Skeletal muscle tissue (tissue), 4 donors: ENCODE data around the gene CEACAM21. TPM values are rescaled to one million over a fixed set of nuclear protein-coding genes. Genes with fewer than 3 reads are reported as not detected.
"Not testable (repeated sequence)": the region's sequence is repeated elsewhere in the genome, so short reads cannot be mapped to it uniquely, and the experiment has no call there.

Source experiments
- H3K27ac ChIP-seq: one replicate; pipeline ENCODE4 v1.7.0; 2013; ENCODE audit warnings: mild to moderate bottlenecking, low read depth, low read length, inconsistent platforms
- H3K27me3 ChIP-seq, 3 donors: one replicate each; pipeline ENCODE4 v1.7.0; 2013; ENCODE audit warnings: low read length in 3 of 3; ENCODE audit not compliant: control insufficient read depth in 3 of 3, insufficient read depth in 3 of 3
- H3K36me3 ChIP-seq, 3 donors: one replicate each; pipeline ENCODE4 v1.7.0; 2013; ENCODE audit warnings: low read length in 3 of 3; ENCODE audit not compliant: control insufficient read depth in 3 of 3, insufficient read depth in 3 of 3
- H3K4me1 ChIP-seq, 3 donors: one replicate each; pipeline ENCODE4 v1.7.0; 2013; ENCODE audit warnings: low read length in 3 of 3, mild to moderate bottlenecking in 3 of 3; ENCODE audit not compliant: control insufficient read depth in 3 of 3, insufficient read depth in 3 of 3
- H3K4me3 ChIP-seq, 3 donors: one replicate each; pipeline ENCODE4 v1.7.0; 2013; ENCODE audit warnings: low read length in 3 of 3
- H3K9ac ChIP-seq, 3 donors: one replicate each; pipeline ENCODE4 v1.7.0; 2013; ENCODE audit warnings: low read length in 3 of 3, mild to moderate bottlenecking in 3 of 3, moderate library complexity in 2 of 3, low read depth in 1 of 3
- H3K9me3 ChIP-seq, 3 donors: one replicate each; pipeline ENCODE4 v1.7.0; 2013; ENCODE audit warnings: low read length in 3 of 3; ENCODE audit not compliant: control insufficient read depth in 3 of 3
- total RNA-seq: library from RNA; depleted of rRNA; stranded (reverse); fragments of >200 nt; gene quantifications from one replicate; pipeline ENCODE4 v1.2.3, GENCODE V29; 2014
- donor health status: Osteomylitis.

Gene CEACAM21
- total RNA-seq, 1 donor from 2014 or later: 1.6 TPM

- H3K4me1 ChIP-seq, H3K36me3 ChIP-seq, H3K27ac ChIP-seq, H3K9me3 ChIP-seq, H3K27me3 ChIP-seq, H3K4me3 ChIP-seq, H3K9ac ChIP-seq: not testable (repeated sequence)
Measured at GRCh38 chr19:41581068-41581467, 5.1 kb downstream of the CEACAM21 start.

- not testable (repeated sequence) for H3K27ac ChIP-seq, H3K27me3 ChIP-seq, H3K4me1 ChIP-seq, H3K4me3 ChIP-seq, H3K9ac ChIP-seq, H3K36me3 ChIP-seq, H3K9me3 ChIP-seq
Measured at GRCh38 chr19:41582577-41583182, 6.7 kb downstream of the CEACAM21 start.

DNA sequence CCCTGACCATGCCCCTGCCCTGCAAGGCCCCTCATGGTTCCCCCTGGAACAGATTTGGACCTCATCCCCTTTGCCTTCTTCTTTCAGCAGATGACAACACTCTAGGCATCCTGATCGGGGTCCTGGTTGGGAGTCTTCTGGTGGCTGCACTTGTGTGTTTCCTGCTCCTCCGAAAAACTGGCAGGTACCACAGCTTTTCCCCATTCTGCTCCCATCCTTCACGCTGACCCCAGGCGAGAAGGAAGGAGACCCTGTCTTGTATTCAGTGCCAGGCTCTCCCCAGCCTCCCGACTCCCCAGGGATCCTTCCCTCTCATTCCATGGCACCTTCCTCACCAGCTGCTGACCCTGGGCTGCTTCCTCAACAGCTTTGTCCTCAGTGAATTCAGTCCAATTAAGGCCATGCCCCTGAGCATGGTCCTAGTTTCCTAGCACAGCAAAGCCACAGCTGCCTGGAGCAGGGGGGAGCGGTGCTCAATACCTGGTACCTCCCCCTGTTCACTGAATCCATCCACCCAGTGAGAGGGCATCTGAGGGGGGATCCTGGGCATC, 8.4 kb downstream of the CEACAM21 start:
- H3K9ac ChIP-seq: no peak overlapping the region
- no peaks in the 10 kb centered on the region for H3K4me1 ChIP-seq
- H3K36me3 ChIP-seq: no peaks in the 10 kb centered on the region
- no peaks in the 10 kb centered on the region for H3K9me3 ChIP-seq
- no peak overlapping the region for H3K4me3 ChIP-seq
- peaks cover 0 to 3% (median 0%) of the 10 kb centered on the region in 3 donors for H3K27me3 ChIP-seq
- no peak overlapping the region for H3K27ac ChIP-seq

GRCh38 chr19:41584931-41585330, 9.0 kb downstream of the CEACAM21 start:
- no peaks in the 10 kb centered on the region for H3K9me3 ChIP-seq
- no peaks in the 10 kb centered on the region for H3K36me3 ChIP-seq
- no peaks in the 10 kb centered on the region for H3K27me3 ChIP-seq
- no peak overlapping the region for H3K9ac ChIP-seq
- no peak overlapping the region for H3K27ac ChIP-seq
- H3K4me3 ChIP-seq: no peak overlapping the region
- no peaks in the 10 kb centered on the region for H3K4me1 ChIP-seq

DNA sequence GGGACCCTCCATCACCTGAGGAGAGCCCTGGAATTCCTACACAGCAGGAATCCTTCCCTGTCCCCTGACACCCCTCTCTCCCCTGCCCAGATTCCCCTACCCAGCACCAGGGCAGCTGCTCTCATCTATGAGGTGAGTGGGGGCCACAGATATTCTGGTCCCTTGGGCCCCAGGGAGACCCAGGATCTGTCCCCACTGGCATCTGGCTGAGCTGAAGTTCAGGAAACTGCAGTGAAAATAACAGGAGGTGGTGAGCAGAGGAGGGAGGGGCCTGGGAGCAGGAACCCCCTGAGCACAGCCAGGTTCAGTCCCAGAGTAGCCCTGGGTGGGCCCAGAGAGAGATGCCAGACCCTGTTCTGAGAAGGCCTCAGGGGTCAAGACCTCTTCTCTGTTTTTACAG, 10.1 kb downstream of the CEACAM21 start:
- Histone ChIP-seq H3K9me3 (no peaks in the 10 kb centered on the region), H3K27ac (no peak overlapping the region), H3K4me3 (no peak overlapping the region), H3K27me3 (no peaks in the 10 kb centered on the region), H3K4me1 (no peaks in the 10 kb centered on the region), H3K36me3 (no peaks in the 10 kb centered on the region), H3K9ac (no peak overlapping the region)

GRCh38 chr19:41587101-41587837, 11.3 kb downstream of the CEACAM21 start:
- no peaks in the 10 kb centered on the region for H3K4me1 ChIP-seq

GRCh38 chr19:41587838-41588210, 11.9 kb downstream of the CEACAM21 start:
- Histone ChIP-seq H3K27ac (no peak overlapping the region), H3K4me3 (no peak overlapping the region), H3K27me3 (peaks cover 0 to 4% (median 0%) of the 10 kb centered on the region in 3 donors)

More at GRCh38 chr19:41587101-41587837, 11.3 kb downstream of the CEACAM21 start:
- H3K9me3 ChIP-seq: no peaks in the 10 kb centered on the region
- no peak overlapping the region for H3K27ac ChIP-seq
- H3K27me3 ChIP-seq: peaks cover 0 to 3% (median 0%) of the 10 kb centered on the region in 3 donors
- H3K4me3 ChIP-seq: no peak overlapping the region
- no peaks in the 10 kb centered on the region for H3K36me3 ChIP-seq
- no peak overlapping the region for H3K9ac ChIP-seq

GRCh38 chr19:41588497-41589209, 12.7 kb downstream of the CEACAM21 start:
- H3K36me3 ChIP-seq: no peaks in the 10 kb centered on the region
- H3K27me3 ChIP-seq: peaks cover 0 to 4% (median 0%) of the 10 kb centered on the region in 3 donors
- no peak overlapping the region for H3K27ac ChIP-seq
- H3K4me3 ChIP-seq: no peak overlapping the region
- H3K4me1 ChIP-seq: no peaks in the 10 kb centered on the region
- no peak overlapping the region for H3K9ac ChIP-seq
- no peaks in the 10 kb centered on the region for H3K9me3 ChIP-seq

More at GRCh38 chr19:41587838-41588210, 11.9 kb downstream of the CEACAM21 start:
- no peaks in the 10 kb centered on the region for H3K36me3 ChIP-seq
- H3K9me3 ChIP-seq: no peaks in the 10 kb centered on the region
- no peaks in the 10 kb centered on the region for H3K4me1 ChIP-seq
- H3K9ac ChIP-seq: no peak overlapping the region

GRCh38 chr19:41589371-41589770, 13.4 kb downstream of the CEACAM21 start:
- Histone ChIP-seq H3K9ac (no peak overlapping the region), H3K4me3 (no peak overlapping the region), H3K27me3 (peaks cover 0 to 4% (median 0%) of the 10 kb centered on the region in 3 donors), H3K9me3 (no peaks in the 10 kb centered on the region), H3K4me1 (no peaks in the 10 kb centered on the region), H3K36me3 (no peaks in the 10 kb centered on the region), H3K27ac (no peak overlapping the region)

GRCh38 chr19:41590936-41591335, 15.0 kb downstream of the CEACAM21 start:
- H3K9me3 ChIP-seq: no peaks in the 10 kb centered on the region
- H3K27ac ChIP-seq: no peak overlapping the region
- no peaks in the 10 kb centered on the region for H3K36me3 ChIP-seq
- H3K27me3 ChIP-seq: peaks cover 0 to 4% (median 0%) of the 10 kb centered on the region in 3 donors
- H3K4me1 ChIP-seq: no peaks in the 10 kb centered on the region
- H3K4me3 ChIP-seq: no peak overlapping the region
- H3K9ac ChIP-seq: no peak overlapping the region
